CD4-positive, alpha-beta T cell (primary cell): ENCODE data around the gene PAOX. TPM values are rescaled to one million over a fixed set of nuclear protein-coding genes. Genes with fewer than 3 reads are reported as not detected.
A peak's percentile ranks its signal among the peaks of the same experiment; 100 is the strongest.
"Not testable (repeated sequence)": the region's sequence is repeated elsewhere in the genome, so short reads cannot be mapped to it uniquely, and the experiment has no call there.

Experiments
- ATAC-seq: fragments of 200-7000 bp; cut with Tn5 transposase; one replicate; pipeline ENCODE4 v1.10.0; 2022; ENCODE audit warnings: mild to moderate bottlenecking; ENCODE audit not compliant: poor library complexity
- CTCF ChIA-PET: fragments of 350-600 bp; sonication (Branson Sonifier 250); formaldehyde crosslinking; loops from one replicate; lab custom pipeline; 2021; ENCODE audit warnings: antibody characterized with exemption, inconsistent platforms; lab: Charles Lee
- POLR2A ChIA-PET: fragments of 350-600 bp; sonication (Branson Sonifier 250); formaldehyde crosslinking; loops from one replicate; lab custom pipeline; 2021; ENCODE audit warnings: antibody characterized with exemption, inconsistent platforms; lab: Charles Lee
- DNase-seq, 14 experiments: peaks; one replicate each; pipeline ENCODE4 v3.0.0-alpha.2; 2013 to 2020; ENCODE audit warnings: mixed read lengths in 2 of 14
- H3K27ac ChIP-seq, 2 donors: one replicate each; pipeline versions ENCODE4 v1.5.1 to v1.7.0; 2013; ENCODE audit warnings: low read length in 2 of 2, low read depth in 1 of 2, mild to moderate bottlenecking in 1 of 2
- H3K27me3 ChIP-seq, 2 experiments: 1 replicate in 1 of 2; 2 replicates in 1 of 2; pipeline versions ENCODE4 v1.6.1 to v1.7.0; 2013; ENCODE audit warnings: low read length in 2 of 2, control low read depth in 1 of 2, mild to moderate bottlenecking in 1 of 2, moderate library complexity in 1 of 2; ENCODE audit not compliant: insufficient read depth in 2 of 2, control insufficient read depth in 1 of 2
- H3K36me3 ChIP-seq: one replicate; pipeline ENCODE4 v1.6.1; 2013; ENCODE audit warnings: low read length, control low read depth; ENCODE audit not compliant: insufficient read depth
- H3K4me1 ChIP-seq: one replicate; pipeline ENCODE4 v1.6.1; 2013; ENCODE audit warnings: low read length, control low read depth; ENCODE audit not compliant: insufficient read depth
- H3K4me3 ChIP-seq: one replicate; pipeline ENCODE4 v1.5.1; 2013; ENCODE audit warnings: mild to moderate bottlenecking, low read length, moderate library complexity
- H3K9me3 ChIP-seq, 2 experiments: 1 replicate in 1 of 2; 2 replicates in 1 of 2; pipeline versions ENCODE4 v1.6.1 to v1.7.0; 2013; ENCODE audit warnings: low read length in 2 of 2, mild to moderate bottlenecking in 2 of 2, control low read depth in 1 of 2, moderate library complexity in 1 of 2; ENCODE audit not compliant: control insufficient read depth in 1 of 2, insufficient read depth in 1 of 2
- H3K27ac Mint-ChIP-seq: one replicate; pipeline ENCODE4 v1.8.0; 2020; ENCODE audit warnings: mixed read lengths
- H3K27me3 Mint-ChIP-seq: one replicate; pipeline ENCODE4 v1.8.0; 2021; ENCODE audit warnings: mixed read lengths
- H3K36me3 Mint-ChIP-seq: one replicate; pipeline ENCODE4 v1.8.0; 2021; ENCODE audit warnings: low read depth, mixed read lengths
- H3K4me1 Mint-ChIP-seq: one replicate; pipeline ENCODE4 v1.8.0; 2021; ENCODE audit warnings: low read depth, mixed read lengths
- H3K4me3 Mint-ChIP-seq: one replicate; pipeline ENCODE4 v1.8.0; 2020; ENCODE audit warnings: mild to moderate bottlenecking, mixed read lengths
- H3K9me3 Mint-ChIP-seq: one replicate; pipeline ENCODE4 v1.8.0; 2020; ENCODE audit warnings: mixed read lengths
- intact Hi-C, 2 experiments: fragments of 100-400 bp; cut with DNase I in 1 of 2; cut with micrococcal nuclease in 1 of 2; formaldehyde crosslinking; loops; one replicate each; pipeline versions ENCODE4 v1.15.1 to v1.9.0; 2023 to 2025; cut with DNase I, micrococcal nuclease
- total RNA-seq, 174 experiments: library from RNA in 2 of 174; stranded (reverse) in 2 of 174; gene quantifications; one replicate each; pipeline ENCODE4 v1.2.3 and lab custom pipeline; 2021 to 2026
- TF ChIP-seq, protein P1 (sequence below): fragments of 200-600 bp; IDR thresholded peaks from one replicate; pipeline ENCODE4 v1.8.0; 2022; ENCODE audit warnings: antibody characterized with exemption, mild to moderate bottlenecking

The PAOX gene
- total RNA-seq, 2 experiments from 2014 or later = 1.9 to 2.6 TPM

DNA sequence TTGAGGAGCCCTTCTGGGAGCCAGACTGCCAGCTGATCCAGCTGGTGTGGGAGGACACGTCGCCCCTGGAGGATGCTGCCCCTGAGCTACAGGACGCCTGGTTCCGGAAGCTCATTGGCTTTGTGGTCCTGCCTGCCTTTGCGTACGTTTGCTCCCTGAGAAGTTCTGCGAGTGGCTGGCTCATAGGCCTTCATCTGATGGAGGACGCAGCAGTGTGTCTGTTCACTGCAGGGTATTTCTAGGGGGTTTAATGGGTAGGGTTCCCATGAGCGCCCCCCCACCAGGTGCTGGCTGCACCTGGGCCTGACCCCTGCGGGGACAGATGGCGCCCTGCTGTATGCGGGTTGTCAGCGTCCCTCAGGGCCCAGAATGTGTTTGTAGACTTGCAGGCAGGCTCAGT is 5.0 kb downstream of the PAOX start:
- H3K36me3 Mint-ChIP-seq = no peaks in the 10 kb centered on the region
- H3K9me3 Mint-ChIP-seq = no peaks in the 10 kb centered on the region
- Histone ChIP-seq H3K36me3 (peaks cover 3% of the 10 kb centered on the region), H3K4me1 (peaks cover 24% of the 10 kb centered on the region), H3K9me3 (no peaks in the 10 kb centered on the region), H3K4me3 (no peak overlapping the region), H3K27ac (no peak overlapping the region), H3K27me3 (no peaks in the 10 kb centered on the region)
- H3K4me3 Mint-ChIP-seq = no peak overlapping the region
- POLR2A ChIA-PET = no interaction called here
- TF ChIP-seq, protein P1, sequence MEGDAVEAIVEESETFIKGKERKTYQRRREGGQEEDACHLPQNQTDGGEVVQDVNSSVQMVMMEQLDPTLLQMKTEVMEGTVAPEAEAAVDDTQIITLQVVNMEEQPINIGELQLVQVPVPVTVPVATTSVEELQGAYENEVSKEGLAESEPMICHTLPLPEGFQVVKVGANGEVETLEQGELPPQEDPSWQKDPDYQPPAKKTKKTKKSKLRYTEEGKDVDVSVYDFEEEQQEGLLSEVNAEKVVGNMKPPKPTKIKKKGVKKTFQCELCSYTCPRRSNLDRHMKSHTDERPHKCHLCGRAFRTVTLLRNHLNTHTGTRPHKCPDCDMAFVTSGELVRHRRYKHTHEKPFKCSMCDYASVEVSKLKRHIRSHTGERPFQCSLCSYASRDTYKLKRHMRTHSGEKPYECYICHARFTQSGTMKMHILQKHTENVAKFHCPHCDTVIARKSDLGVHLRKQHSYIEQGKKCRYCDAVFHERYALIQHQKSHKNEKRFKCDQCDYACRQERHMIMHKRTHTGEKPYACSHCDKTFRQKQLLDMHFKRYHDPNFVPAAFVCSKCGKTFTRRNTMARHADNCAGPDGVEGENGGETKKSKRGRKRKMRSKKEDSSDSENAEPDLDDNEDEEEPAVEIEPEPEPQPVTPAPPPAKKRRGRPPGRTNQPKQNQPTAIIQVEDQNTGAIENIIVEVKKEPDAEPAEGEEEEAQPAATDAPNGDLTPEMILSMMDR = no peak
- CTCF ChIA-PET = no interaction called here
- ATAC-seq = no peak
- H3K4me1 Mint-ChIP-seq = peaks cover 15% of the 10 kb centered on the region
- peak in 1 of 14 experiments; percentile 10 for DNase-seq
- peak overlapping the region; percentile 18 for H3K27ac Mint-ChIP-seq
- intact Hi-C loops = no loop called here
- H3K27me3 Mint-ChIP-seq = no peaks in the 10 kb centered on the region

DNA sequence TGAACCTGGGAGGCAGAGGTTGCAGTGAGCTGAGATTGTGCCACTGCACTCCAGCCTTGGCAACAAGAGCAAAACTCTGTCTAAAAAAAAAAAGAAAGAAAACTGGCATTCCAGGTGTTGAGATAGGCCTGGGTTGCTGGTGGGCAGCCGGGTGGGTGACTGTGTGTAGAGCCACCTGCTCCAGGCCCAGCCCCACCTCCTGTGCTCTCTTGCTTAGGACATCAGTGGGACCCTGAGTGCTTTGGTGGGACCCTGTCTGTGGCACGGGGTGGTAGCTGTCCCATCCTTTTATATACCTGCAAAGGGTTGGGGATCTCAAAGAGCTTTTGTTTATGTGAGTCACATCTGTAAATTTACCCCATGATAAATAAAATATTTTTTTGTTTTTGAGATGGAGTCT is 6.2 kb downstream of the PAOX start:
- intact Hi-C loops = no loop called here
- peaks cover 3% of the 10 kb centered on the region for H3K36me3 ChIP-seq
- TF ChIP-seq, protein P1 = no peak
- Mint-ChIP-seq H3K9me3 (no peaks in the 10 kb centered on the region), H3K27me3 (no peaks in the 10 kb centered on the region), H3K36me3 (no peaks in the 10 kb centered on the region), H3K27ac (no peak overlapping the region), H3K4me1 (peaks cover 24% of the 10 kb centered on the region), H3K4me3 (no peak overlapping the region)
- no peaks in the 10 kb centered on the region for H3K9me3 ChIP-seq
- peaks cover 27% of the 10 kb centered on the region for H3K4me1 ChIP-seq
- no peak for ATAC-seq
- no peaks in the 10 kb centered on the region for H3K27me3 ChIP-seq
- H3K27ac ChIP-seq = no peak overlapping the region
- DNase-seq = no peak
- POLR2A ChIA-PET = no interaction called here
- CTCF ChIA-PET = interaction anchor here (1.1 kb wide), 1 partner anchor 56 kb away, joined by 4 read pairs; no protein-coding TSS in a partner anchor
- H3K4me3 ChIP-seq = no peak overlapping the region

DNA sequence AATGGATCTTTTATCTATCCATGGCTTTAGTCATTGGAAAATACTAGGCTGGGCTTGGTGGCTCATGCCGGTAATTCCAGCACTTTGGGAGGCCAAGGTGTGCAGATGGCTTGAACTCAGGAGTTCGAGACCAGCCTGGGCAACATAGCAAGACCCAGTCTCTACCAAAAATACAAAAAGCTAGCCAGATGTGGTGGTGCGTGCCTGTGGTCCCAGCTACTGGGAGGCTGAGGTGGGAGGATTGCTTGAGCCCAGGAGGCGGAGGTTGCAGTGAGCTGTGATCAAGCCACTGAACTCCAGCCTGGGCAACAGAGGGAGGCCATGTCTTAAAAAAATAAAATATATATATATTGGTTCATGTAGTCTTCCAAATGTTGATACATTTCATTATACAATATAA is 7.9 kb downstream of the PAOX start:
- H3K9me3 Mint-ChIP-seq, H3K4me3 ChIP-seq, DNase-seq, POLR2A ChIA-PET, H3K36me3 ChIP-seq, CTCF ChIA-PET, ATAC-seq, H3K36me3 Mint-ChIP-seq, H3K4me3 Mint-ChIP-seq, H3K27me3 Mint-ChIP-seq, H3K27ac ChIP-seq, H3K9me3 ChIP-seq, intact Hi-C loops, H3K27ac Mint-ChIP-seq, H3K27me3 ChIP-seq: not testable (repeated sequence)
- peaks cover 37% of the 10 kb centered on the region for H3K4me1 ChIP-seq
- H3K4me1 Mint-ChIP-seq = peaks cover 39% of the 10 kb centered on the region
